PC-3 (cell line): ENCODE measurements around the gene ZNF717.

ENCODE experiments used
- CTCF ChIP-seq: fragments of 300-600 bp; sonication (generic); conservative IDR thresholded peaks from 2 replicates; pipeline ENCODE4 v1.5.1; 2017; ENCODE audit warnings: antibody characterized with exemption, low read depth, mild to moderate bottlenecking, low read length
- EZH2 ChIP-seq: fragments of 300-600 bp; sonication (generic); IDR thresholded peaks from one replicate; pipeline ENCODE4 v1.6.1; 2017; ENCODE audit warnings: antibody characterized with exemption, mild to moderate bottlenecking, low read length; ENCODE audit not compliant: unreplicated experiment
- EZH2phosphoT487 ChIP-seq: fragments of 300-600 bp; sonication (generic); IDR thresholded peaks from 2 replicates; pipeline ENCODE4 v1.6.1; 2018; ENCODE audit warnings: mild to moderate bottlenecking, antibody characterized with exemption, low read length, borderline replicate concordance

- TF ChIP-seq EZH2phosphoT487 (no peak), CTCF (no peak), EZH2 (no peak)
Observed at GRCh38 chr3:75781079-75781745, 4.1 kb downstream of the ZNF717 start.
